Suprapubic skin (tissue), 4 donors: ENCODE data around the gene SPATA31E1.

ENCODE experiments used
- POLR2A ChIP-seq, 2 donors: fragments of 450-650 bp; IDR thresholded peaks; one replicate each; pipeline ENCODE4 v1.6.1; 2017; ENCODE audit warnings: antibody characterized with exemption in 2 of 2, mild to moderate bottlenecking in 2 of 2, moderate library complexity in 2 of 2
- POLR2AphosphoS5 ChIP-seq, 3 donors: sonication (generic); formaldehyde crosslinking; IDR thresholded peaks; one replicate each; pipeline ENCODE4 v1.6.1; 2017; ENCODE audit warnings: antibody characterized with exemption in 3 of 3
- TF ChIP-seq, protein P1 (sequence below), 2 donors: fragments of 200-600 bp in 1 of 2; fragments of 450-650 bp in 1 of 2; sonication (generic) in 1 of 2; IDR thresholded peaks; one replicate each; pipeline ENCODE4 v1.5.1; 2016 to 2019; ENCODE audit warnings: antibody characterized with exemption in 2 of 2, mild to moderate bottlenecking in 1 of 2, moderate library complexity in 1 of 2

DNA sequence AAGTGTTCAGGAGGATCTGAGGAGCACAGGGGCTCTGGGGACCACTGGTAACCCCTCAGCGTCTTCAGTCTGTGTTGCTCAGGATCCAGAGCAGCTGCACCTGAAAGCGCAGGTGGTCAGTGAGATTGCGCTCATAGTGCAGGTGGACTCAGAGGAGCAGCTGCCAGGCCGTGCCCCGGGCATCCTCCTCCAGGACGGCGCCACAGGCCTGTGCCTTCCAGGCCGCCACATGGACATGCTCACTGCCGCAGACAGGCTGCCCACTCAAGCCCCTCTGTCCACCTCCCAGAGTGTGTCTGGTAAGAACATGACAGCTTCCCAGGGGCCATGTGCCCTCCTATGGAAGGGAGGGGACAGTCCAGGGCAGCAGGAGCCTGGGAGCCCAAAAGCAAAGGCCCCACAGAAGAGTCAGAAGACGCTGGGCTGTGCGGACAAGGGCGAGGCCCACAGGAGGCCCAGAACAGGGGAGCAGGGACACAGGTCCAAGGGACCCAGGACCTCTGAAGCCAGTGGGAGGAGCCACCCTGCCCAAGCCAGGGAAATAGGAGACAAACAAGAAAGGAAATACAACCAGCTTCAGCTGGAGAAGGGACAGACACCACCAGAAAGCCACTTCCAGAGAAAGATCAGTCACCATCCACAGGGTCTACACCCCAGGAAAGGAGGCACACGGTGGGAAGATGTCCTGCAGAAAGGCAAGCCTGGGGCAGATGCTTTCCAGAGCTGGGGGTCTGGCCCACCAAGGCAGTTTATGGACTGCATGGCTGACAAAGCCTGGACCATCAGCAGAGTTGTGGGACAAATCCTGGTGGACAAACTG lies 5.2 kb downstream of the SPATA31E1 start:
- TF ChIP-seq, protein P1, sequence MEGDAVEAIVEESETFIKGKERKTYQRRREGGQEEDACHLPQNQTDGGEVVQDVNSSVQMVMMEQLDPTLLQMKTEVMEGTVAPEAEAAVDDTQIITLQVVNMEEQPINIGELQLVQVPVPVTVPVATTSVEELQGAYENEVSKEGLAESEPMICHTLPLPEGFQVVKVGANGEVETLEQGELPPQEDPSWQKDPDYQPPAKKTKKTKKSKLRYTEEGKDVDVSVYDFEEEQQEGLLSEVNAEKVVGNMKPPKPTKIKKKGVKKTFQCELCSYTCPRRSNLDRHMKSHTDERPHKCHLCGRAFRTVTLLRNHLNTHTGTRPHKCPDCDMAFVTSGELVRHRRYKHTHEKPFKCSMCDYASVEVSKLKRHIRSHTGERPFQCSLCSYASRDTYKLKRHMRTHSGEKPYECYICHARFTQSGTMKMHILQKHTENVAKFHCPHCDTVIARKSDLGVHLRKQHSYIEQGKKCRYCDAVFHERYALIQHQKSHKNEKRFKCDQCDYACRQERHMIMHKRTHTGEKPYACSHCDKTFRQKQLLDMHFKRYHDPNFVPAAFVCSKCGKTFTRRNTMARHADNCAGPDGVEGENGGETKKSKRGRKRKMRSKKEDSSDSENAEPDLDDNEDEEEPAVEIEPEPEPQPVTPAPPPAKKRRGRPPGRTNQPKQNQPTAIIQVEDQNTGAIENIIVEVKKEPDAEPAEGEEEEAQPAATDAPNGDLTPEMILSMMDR (IDR thresholded peaks at IDR 0.05): no peak
- TF ChIP-seq POLR2A (IDR thresholded peaks at IDR 0.05): no peak
- TF ChIP-seq POLR2AphosphoS5 (IDR thresholded peaks at IDR 0.05): no peak
